Measurements from ENCODE around the gene PDLIM5. TPM values are rescaled to one million over a fixed set of nuclear protein-coding genes. Genes with fewer than 3 reads are reported as not detected.

The PDLIM5 gene
- total RNA-seq, 1 experiment from 2014 or later = 106 TPM

DNA sequence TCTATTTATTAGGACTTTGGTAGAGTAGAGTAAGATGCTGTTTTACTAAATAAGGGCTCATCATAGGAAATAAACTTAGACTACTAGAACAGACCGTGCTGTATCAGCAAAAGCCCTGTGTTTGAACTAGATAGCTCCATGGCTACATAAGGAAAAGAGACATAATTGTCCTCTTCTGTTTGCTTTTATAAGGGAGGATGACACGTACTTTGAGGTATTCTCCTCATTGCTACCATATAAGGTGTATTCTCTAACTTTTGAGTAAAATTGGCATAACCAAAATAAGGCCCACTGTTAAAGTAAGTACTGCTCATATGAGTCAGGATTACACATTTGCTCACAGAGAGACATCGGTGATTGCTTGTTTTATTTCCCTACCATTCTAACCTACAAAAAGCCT, 64.3 kb downstream of the PDLIM5 start:
- no peak for DNase-seq
- H3K4me1 Mint-ChIP-seq (ENCODE audit: low read depth, unreplicated experiment) = peaks cover 33% of the 10 kb centered on the region
- Histone ChIP-seq H3K36me3 (ENCODE audit: control insufficient read depth, insufficient read depth, low read length) (no peaks in the 10 kb centered on the region; the same call in 1 of the 2 replicates), H3K4me3 (ENCODE audit: low read depth, low read length) (no peak overlapping the region), H3K27me3 (replicated peaks; ENCODE audit: control insufficient read depth, insufficient read depth, low read length) (no peaks in the 10 kb centered on the region), H3K9me3 (peaks cover 4% of the 10 kb centered on the region; the same call in 1 of the 2 replicates), H3K4me1 (peaks cover 40% of the 10 kb centered on the region)
- intact Hi-C loops (cut with micrococcal nuclease; ENCODE audit: unreplicated experiment) = loop anchor here (5.0 kb wide), 1 partner anchor 46 kb away; no protein-coding TSS in a partner anchor
- H3K27me3 Mint-ChIP-seq (ENCODE audit: insufficient read depth, unreplicated experiment) = no peaks in the 10 kb centered on the region
- peak overlapping the region; percentile 22 for H3K27ac Mint-ChIP-seq (ENCODE audit: unreplicated experiment)
- no peak overlapping the region for H3K4me3 Mint-ChIP-seq (ENCODE audit: unreplicated experiment)
- ChIA-PET CTCF (no interaction called here), POLR2A (no interaction called here)
- H3K36me3 Mint-ChIP-seq (ENCODE audit: insufficient read depth, unreplicated experiment) = peaks cover 20% of the 10 kb centered on the region
- no TSS peak for BruUV-seq (replicated peaks)
- H3K9me3 Mint-ChIP-seq (ENCODE audit: unreplicated experiment) = peaks cover 18% of the 10 kb centered on the region
- TF ChIP-seq, protein P1, sequence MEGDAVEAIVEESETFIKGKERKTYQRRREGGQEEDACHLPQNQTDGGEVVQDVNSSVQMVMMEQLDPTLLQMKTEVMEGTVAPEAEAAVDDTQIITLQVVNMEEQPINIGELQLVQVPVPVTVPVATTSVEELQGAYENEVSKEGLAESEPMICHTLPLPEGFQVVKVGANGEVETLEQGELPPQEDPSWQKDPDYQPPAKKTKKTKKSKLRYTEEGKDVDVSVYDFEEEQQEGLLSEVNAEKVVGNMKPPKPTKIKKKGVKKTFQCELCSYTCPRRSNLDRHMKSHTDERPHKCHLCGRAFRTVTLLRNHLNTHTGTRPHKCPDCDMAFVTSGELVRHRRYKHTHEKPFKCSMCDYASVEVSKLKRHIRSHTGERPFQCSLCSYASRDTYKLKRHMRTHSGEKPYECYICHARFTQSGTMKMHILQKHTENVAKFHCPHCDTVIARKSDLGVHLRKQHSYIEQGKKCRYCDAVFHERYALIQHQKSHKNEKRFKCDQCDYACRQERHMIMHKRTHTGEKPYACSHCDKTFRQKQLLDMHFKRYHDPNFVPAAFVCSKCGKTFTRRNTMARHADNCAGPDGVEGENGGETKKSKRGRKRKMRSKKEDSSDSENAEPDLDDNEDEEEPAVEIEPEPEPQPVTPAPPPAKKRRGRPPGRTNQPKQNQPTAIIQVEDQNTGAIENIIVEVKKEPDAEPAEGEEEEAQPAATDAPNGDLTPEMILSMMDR (IDR thresholded peaks at IDR 0.05; ENCODE audit: insufficient read depth in 1 of 2, low read depth in 1 of 2, low read length in 1 of 2, severe bottlenecking in 1 of 2, unreplicated experiment in 1 of 2) = no peak

GRCh38 chr4:94516999-94517398, 65.3 kb downstream of the PDLIM5 start:
- no TSS peak for BruUV-seq (replicated peaks)
- no peaks in the 10 kb centered on the region for H3K27me3 ChIP-seq (replicated peaks; ENCODE audit: control insufficient read depth, insufficient read depth, low read length)
- Mint-ChIP-seq H3K36me3 (ENCODE audit: insufficient read depth, unreplicated experiment) (peaks cover 14% of the 10 kb centered on the region), H3K9me3 (ENCODE audit: unreplicated experiment) (peaks cover 18% of the 10 kb centered on the region), H3K4me3 (ENCODE audit: unreplicated experiment) (no peak overlapping the region), H3K4me1 (ENCODE audit: low read depth, unreplicated experiment) (peaks cover 33% of the 10 kb centered on the region), H3K27ac (ENCODE audit: unreplicated experiment) (peak overlapping the region; percentile 22), H3K27me3 (ENCODE audit: insufficient read depth, unreplicated experiment) (no peaks in the 10 kb centered on the region)
- H3K36me3 ChIP-seq (ENCODE audit: control insufficient read depth, insufficient read depth, low read length) = no peaks in the 10 kb centered on the region; the same call in 1 of the 2 replicates
- peak; percentile 40 to 55 for DNase-seq
- H3K9me3 ChIP-seq = peaks cover 4% of the 10 kb centered on the region; the same call in 1 of the 2 replicates
- CTCF ChIA-PET = no interaction called here
- H3K4me3 ChIP-seq (ENCODE audit: low read depth, low read length) = no peak overlapping the region
- POLR2A ChIA-PET = no interaction called here
- intact Hi-C loops (cut with micrococcal nuclease; ENCODE audit: unreplicated experiment) = loop anchor here (5.0 kb wide), 1 partner anchor 45 kb away; no protein-coding TSS in a partner anchor
- peaks cover 40% of the 10 kb centered on the region for H3K4me1 ChIP-seq
- TF ChIP-seq, protein P1 (IDR thresholded peaks at IDR 0.05; ENCODE audit: insufficient read depth in 1 of 2, low read depth in 1 of 2, low read length in 1 of 2, severe bottlenecking in 1 of 2, unreplicated experiment in 1 of 2) = no peak

DNA sequence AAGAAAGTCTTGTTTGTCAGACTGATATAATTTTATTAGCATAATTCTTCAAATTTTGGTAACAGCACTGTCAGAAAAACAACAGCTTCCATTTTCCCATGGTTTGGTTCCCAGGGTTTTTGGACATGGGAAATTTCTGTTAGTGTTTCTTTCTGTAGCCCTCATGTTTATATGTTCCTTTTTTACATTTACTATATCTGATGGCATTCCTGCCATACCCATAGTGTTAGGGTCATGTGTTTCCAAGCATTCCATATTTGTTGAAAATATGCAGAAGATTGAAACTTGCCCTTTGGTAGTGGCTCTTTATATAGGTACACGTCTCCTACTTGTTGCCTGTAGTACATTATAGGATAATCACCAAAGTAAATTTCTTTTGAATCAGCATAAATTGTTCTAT, 65.8 kb downstream of the PDLIM5 start:
- no peak for DNase-seq
- intact Hi-C loops (cut with micrococcal nuclease; ENCODE audit: unreplicated experiment) = loop anchor here (5.0 kb wide), 1 partner anchor 45 kb away; no protein-coding TSS in a partner anchor
- H3K27me3 Mint-ChIP-seq (ENCODE audit: insufficient read depth, unreplicated experiment) = no peaks in the 10 kb centered on the region
- TF ChIP-seq, protein P1 (IDR thresholded peaks at IDR 0.05; ENCODE audit: insufficient read depth in 1 of 2, low read depth in 1 of 2, low read length in 1 of 2, severe bottlenecking in 1 of 2, unreplicated experiment in 1 of 2) = no peak
- H3K4me1 Mint-ChIP-seq (ENCODE audit: low read depth, unreplicated experiment) = peaks cover 33% of the 10 kb centered on the region
- no peaks in the 10 kb centered on the region for H3K27me3 ChIP-seq (replicated peaks; ENCODE audit: control insufficient read depth, insufficient read depth, low read length)
- no peak overlapping the region for H3K4me3 Mint-ChIP-seq (ENCODE audit: unreplicated experiment)
- ChIA-PET CTCF (no interaction called here), POLR2A (no interaction called here)
- H3K36me3 ChIP-seq (ENCODE audit: control insufficient read depth, insufficient read depth, low read length) = no peaks in the 10 kb centered on the region; the same call in 1 of the 2 replicates
- peak overlapping the region; percentile 22 for H3K27ac Mint-ChIP-seq (ENCODE audit: unreplicated experiment)
- no peak overlapping the region for H3K4me3 ChIP-seq (ENCODE audit: low read depth, low read length)
- H3K36me3 Mint-ChIP-seq (ENCODE audit: insufficient read depth, unreplicated experiment) = peaks cover 9% of the 10 kb centered on the region
- no TSS peak for BruUV-seq (replicated peaks)
- H3K4me1 ChIP-seq = peaks cover 40% of the 10 kb centered on the region
- H3K9me3 ChIP-seq = peaks cover 4% of the 10 kb centered on the region; the same call in 1 of the 2 replicates
- peaks cover 15% of the 10 kb centered on the region for H3K9me3 Mint-ChIP-seq (ENCODE audit: unreplicated experiment)

All from Caco-2 (cell line).